GM21360 (cell line): ENCODE measurements around the gene CD300LF.

Experiments used
- ATAC-seq: cut with Tn5 transposase; IDR thresholded peaks from one replicate; pipeline ENCODE4 v1.9.1; 2021; ENCODE audit warnings: mild to moderate bottlenecking, moderate library complexity; ENCODE audit not compliant: unreplicated experiment

The CD300LF gene

DNA sequence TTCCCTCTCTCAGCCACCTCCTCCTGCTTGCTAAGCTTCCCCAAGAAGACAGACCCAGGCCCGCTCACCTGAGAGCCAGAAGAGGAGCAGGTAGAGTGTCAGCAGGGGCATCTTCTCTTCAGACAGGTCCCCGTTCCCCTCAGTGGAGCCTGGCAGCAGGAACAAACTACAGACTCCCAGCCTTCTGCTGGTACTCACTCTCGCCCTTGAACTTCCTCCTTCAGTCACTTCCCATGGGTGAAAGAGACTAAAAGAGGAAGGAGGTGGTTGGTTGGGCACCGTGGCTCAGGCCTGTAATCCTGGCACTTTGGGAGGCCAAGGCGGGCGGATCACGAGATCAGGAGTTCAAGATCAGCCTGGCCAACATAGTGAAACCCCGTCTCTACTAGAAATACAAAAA lies at the start of gene CD300LF:
TSS of gene CD300LF (minus strand) at position 168 of the 400 bp plus-strand sequence. CDS start at position 111, 57 bp downstream.
- no peak for ATAC-seq

DNA sequence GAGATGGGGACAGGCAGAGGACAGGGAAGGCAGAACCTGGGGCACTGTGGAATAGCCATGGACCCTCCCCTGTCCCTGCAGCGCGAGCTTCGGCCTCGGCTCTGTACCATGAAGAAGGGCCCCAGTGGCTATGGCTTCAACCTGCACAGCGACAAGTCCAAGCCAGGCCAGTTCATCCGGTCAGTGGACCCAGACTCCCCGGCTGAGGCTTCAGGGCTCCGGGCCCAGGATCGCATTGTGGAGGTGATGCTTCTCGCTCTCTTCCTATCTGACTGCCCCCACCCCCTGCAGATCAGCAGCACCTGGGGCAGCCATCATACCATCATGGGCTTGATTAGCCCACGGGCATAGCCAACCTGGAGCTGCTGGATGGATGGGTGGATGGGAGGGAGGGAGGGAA lies 49.2 kb upstream of the CD300LF start:
- ATAC-seq = no peak

DNA sequence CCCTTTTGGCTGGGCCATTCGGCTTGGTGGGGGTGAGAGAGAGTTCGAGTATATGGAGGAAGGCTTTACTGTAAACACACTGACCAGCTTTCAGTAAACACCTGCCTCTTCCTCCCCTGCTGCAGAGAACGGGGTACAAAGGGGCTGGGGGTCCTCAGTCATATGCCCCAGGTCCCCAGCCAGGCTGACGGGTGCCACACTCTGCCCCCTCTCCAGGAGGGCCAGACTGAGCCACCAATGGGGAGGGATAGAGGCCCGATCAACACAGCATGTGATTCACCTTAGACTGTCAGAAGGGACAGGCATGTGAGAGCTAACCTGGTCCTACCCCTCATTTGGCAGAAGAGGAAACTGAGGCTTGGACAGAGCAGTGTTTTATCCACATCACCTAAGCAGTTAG lies 48.7 kb upstream of the CD300LF start:
- ATAC-seq = no peak

DNA sequence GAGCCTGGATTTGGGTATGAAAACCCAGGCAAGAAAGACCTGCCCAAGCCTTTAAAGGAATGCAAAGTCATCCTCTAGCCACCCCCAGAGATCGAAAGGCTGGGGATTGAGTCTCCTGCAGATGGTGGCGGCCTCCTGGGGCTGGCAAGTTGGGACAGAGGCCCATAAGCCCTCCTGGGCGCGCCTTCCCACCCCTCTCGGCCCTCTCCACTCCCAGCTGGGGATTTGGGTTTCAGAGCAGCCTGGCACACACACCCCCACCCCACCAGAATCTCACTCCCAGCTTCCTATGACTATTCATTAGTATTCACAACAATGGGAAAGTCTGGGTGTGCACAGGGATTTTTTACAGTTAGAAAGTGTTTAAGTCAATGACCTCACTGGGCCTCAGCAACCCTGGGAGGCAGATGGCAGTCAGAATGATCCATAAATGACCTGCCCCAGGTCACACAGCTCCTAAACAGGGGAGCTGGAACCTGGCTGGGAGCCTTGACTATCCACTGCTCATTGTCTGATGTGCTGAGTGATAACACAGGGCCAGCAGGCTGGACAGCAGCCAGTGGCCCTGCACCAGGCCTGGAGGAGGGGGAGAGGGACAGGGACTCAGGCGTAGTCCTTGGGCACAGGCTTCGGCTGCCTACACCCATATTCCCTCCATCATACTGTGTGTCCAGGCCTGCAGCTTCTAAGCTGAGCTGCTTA lies 47.8 kb upstream of the CD300LF start:
- no peak for ATAC-seq

DNA sequence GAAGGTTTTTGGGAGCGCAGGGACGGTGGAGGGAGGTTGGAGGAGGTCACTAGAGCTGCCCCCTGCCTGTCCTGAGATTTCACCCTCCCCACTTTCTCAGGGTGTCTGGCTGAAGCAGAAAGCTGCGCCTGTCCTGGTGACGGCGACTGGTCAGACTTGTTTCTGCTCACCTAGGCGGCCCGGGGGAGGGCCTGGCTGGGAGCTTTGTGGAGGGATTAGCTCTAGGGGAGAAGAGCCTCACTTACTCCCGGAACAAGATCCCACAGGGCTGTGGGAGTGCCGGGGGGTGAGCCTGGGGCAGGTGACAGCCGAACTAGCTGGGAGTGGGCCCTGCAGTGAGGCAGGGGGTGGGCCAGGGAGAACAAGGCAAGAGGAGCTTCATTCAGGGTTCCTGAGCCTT lies 47.2 kb upstream of the CD300LF start:
- ATAC-seq = no peak

DNA sequence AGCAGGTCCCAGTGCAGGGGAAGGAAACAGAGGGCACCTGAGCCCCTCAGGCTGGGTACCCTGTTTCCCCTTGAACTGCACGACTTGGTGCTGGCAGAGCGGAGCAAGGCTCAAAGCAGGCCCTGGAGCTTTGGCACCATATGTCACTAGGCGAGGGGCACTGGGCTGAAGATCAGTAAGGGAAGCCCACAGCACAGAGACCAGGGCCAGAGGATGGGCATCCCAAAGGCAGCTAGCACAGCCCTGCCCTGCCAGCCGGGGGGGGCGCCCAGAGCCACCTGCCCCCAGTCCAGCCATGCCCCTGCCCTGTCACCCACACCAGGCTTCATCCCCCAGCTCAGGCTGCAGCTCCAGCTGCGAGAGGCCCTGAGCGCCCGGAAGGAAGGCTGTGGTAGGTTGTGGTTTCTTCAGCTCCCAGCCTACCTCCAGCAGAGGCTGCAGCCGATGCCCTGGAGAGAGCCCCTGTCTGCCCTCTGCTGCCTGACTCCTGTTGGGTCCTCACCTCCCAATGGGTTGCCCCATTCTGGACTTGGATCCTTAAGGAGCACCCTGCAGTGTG lies 46.6 kb upstream of the CD300LF start:
- no peak for ATAC-seq

DNA sequence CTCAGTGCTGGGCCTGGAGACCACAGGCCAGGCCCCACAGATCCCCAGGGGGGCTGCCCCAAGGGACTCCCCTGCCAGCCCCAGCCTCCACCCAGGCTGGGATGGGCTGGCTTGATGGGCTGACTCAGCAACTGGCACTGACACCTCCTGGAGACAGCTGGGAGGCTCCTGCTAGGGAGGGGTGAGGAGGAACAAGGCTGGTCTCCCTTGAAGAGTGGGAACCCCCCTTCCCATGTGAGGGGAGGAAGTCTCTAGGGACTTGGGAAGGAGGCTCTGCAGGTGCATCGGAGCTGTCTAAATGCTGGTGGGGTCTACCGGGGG lies 46.1 kb upstream of the CD300LF start:
- no peak for ATAC-seq

DNA sequence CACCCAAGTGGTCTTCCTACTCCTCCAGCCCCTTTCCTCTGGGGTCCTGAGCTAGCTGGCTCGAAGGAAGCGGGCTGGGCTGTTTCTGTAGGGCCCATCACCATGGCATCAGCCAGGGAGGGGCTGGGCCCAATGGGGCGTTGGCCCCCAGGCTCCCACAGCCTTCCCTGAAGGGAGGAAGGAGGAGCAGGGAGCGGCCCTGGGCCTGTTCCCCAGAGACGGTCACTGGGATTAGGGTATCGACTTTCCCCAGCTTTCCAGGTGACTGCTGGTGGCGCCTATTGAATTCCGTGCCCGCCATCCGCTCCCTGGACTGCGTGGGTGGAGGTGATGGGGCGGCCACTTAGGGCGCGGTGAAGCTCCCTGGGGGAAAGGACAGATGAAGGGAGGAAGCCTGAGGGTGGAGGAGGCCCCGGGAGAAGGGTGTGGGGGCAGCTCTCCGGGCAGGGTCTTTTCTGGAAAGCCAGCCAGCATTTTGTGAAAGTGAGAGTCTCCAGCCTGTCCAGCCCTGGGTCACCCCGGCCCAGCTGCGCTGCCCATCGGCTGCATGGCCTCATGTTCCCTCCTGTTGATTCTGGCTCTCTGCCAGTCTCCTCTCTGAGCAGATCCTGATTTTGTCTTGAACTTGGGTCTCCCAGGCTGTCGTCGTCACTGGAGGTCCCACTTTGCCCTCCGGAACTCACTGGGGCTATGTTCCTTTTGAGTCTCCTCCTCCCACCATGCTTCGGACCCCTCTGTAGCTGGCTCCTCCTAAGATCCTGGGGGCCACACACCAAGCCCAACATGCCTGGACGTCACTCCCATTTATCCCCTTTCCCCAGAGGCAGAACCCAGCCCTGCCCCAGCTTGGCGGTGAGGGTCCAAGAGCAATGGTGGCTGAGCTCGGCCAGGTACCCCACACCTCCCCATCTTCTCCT lies 45.5 kb upstream of the CD300LF start:
- no peak for ATAC-seq

DNA sequence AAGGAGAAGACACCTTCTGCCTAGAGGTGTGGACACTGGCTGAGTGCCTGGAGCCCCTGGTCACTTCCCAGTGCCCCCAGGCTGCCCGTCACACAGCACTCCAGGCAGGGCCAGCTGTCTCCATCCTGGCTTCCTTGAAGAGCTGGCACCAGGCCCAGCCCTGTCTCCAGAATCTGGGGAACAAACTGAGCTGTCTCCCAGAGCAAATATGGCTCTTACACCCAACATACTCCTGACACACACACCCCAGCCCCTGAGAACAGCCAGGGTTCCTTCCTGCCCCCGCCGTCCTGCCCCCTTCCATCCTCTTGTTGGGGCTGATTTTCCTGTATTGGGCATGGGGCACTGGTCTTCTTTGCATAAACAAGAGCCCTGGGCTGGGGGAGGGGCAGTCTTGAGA lies 44.8 kb upstream of the CD300LF start:
- no peak for ATAC-seq

DNA sequence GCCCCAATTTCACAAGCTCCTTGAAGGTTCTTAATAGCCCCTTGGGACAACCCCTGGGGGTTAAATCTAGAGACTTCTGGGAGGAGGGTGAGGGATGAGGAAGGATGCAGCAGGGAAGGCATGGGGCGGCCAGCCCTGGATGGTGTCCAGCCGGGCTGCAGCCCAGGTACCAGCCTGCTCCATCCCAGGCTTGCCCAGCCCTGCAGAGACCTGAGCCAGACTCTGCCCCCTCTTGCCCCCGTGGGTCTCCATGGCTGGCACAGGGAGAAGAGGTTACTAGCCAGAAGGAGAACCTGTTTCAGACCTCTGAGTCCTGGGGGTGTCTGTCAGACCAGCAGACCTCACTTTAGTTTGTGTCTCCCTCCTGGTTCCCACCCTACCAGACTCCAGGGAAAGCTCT lies 44.2 kb upstream of the CD300LF start:
- no peak for ATAC-seq

DNA sequence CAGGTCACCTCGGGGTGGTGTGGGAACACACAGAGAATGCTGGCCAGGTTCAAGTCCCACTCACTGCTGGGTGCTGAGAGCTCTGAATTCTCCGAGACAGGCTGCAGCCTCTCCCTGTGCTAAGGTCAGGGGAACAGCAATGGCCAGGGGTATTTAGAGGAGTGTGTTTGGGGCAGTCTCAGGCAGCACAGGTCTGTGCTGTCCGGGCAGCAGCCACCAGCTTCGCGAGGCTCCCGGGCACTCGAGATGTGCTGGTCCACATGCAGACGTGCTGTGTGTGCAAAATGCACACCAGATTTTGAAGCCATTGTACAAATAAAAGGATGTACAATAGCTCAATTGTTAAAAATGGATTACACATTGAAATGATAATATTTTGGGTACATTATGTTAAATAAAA lies 42.8 kb upstream of the CD300LF start:
- ATAC-seq = no peak

DNA sequence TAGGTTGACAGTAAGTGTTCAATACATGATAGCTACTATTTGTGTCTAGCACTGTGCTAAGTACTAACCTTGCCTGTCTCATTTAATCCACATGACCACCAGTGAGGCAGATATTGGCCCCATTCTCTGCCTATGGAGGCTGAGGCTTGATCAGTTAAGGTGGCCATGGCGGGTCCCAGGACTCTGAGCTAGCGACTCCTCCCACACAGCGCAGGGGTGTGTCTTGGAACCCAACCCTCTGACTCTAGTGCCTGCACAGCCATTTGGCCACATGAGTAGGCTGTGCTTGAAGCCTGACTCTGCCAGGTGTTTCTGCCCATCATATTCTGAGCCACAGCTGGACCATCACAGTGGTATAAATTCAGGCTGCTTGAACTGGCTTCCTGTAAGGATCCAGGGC lies 42.1 kb upstream of the CD300LF start:
- no peak for ATAC-seq

DNA sequence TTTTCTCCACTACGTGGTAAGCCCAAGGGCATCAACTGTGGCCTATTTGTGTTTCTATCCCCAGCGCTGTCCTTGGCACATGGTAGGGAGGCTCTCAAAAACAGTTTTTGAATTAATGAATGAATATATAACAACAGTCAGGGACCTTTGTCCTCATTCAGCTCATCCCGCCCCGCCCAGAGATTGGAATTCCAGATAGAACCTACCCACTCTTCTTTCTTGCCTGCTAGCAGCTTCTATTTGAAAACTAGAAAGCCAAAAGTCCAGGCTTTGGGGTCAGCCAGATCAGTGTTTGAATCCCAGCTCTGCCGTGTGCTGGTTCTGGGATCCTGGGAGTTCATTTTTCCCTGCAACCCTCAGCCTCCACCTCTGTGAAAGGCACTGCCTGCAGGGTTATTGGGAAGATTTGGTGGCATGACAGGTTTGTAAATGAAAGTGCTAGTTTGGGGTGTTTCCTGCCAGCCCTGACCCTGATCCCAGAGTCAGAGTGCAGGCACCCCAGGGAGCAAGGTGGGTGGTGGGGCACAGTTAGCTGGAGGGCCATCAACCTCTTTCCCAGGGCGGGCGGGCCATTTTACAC lies 40.2 kb upstream of the CD300LF start:
- ATAC-seq = no peak

DNA sequence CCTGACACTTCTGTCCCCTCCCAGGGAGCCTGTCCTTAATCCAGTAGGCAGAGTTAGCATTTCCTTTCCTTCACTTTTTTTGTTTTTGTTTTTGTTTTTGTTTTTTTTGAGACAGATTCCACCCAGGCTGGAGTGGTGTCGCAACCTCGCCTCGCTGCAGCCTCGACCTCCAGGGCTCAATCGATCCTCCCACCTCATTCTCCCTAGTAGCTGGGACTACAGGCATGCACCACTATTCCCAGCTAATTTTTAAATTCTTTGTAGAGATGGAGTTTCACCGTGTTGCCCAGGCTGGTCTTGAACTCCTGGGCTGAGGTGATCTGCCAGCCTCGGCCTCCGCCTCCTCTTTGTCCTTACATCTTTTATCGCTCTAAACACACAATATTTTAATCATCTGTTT lies 39.7 kb upstream of the CD300LF start:
- ATAC-seq = no peak

DNA sequence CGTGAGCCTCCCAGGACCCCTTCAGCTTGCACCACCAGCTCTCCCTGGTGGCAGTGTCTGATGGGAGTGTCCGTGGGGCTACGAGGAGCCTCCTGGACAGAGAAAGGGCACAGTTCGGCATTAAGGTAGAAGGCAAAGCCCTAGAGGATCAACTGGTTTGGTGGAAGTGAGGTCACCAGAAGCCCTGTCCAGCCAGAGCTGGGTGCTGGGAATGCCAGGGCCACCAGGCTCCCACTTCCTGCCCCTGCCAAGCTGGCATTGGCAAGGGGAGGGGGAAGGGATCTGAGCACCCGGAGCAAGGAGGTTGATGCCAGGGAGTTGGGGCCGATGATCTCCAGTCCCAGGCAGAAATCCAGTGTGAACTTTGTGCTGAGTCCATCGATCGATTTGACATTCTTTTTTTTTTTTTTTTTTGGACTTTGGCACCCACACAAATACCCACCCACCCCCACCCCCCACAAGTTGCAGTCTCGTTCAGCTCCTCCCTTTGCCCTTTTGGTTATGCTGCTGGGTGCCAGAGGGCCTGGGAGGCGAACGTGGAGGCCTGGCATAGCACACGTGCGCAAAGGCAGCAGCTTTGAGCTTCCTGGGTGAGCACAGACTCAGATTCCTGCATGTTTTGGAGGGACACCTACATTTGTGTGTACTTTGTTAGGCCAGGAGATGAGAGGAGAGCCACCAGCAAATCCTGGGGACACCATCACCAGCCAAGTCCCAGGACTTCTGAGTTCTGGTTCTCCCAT lies 37.8 kb upstream of the CD300LF start:
- no peak for ATAC-seq

DNA sequence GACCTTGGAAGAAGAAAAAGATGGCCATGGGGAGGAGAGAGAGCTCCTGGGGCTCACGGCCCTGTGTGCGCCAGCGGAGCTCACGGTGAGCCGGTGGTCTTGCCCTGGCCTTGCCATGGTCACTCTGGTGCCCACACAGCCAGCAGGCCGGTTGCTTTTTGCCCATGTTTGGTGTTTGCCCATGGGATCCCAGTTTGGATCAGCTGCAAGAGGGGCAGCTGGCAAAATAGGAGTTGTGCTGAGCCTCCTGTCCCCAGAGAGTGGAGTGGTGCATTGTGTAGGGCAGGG lies 37.3 kb upstream of the CD300LF start:
- no peak for ATAC-seq

DNA sequence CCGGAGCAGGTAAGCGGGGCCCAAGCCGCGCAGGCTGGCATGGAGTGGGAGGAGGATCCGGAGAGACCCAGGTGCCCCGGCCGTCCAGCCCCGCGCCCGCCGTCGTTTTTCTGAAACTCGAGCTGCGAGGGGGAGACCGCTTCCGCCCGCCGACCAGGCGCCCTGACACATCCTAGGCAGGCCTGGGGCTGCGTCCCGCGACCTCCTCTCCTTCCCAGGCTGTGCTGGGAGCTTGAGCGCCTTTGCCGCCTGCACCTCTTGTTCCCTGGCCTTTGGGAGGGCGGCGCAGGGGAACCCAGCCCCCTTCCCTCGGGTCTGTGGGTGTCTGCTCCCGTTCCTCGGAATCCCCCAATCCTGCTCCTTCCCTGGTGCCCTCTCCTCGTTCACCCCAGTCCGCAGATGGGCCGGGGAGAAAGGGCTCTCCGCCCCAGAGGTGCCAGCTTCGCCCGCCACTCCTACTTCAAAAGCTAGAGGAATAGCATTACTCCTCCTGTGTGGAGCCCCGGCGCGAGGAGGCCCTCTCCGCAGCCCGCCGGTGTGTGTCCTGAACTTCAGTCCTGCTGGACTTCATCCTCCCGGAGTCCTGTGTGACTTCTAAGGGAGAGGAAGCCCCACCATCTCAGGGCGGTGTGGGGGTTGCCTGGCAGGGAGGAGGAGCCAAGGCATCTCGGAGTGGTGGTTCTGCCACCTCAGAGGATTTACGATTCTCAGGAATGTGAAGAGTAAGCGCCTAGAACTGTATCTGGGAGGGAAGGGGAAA lies 36.7 kb upstream of the CD300LF start:
- ATAC-seq = no peak

DNA sequence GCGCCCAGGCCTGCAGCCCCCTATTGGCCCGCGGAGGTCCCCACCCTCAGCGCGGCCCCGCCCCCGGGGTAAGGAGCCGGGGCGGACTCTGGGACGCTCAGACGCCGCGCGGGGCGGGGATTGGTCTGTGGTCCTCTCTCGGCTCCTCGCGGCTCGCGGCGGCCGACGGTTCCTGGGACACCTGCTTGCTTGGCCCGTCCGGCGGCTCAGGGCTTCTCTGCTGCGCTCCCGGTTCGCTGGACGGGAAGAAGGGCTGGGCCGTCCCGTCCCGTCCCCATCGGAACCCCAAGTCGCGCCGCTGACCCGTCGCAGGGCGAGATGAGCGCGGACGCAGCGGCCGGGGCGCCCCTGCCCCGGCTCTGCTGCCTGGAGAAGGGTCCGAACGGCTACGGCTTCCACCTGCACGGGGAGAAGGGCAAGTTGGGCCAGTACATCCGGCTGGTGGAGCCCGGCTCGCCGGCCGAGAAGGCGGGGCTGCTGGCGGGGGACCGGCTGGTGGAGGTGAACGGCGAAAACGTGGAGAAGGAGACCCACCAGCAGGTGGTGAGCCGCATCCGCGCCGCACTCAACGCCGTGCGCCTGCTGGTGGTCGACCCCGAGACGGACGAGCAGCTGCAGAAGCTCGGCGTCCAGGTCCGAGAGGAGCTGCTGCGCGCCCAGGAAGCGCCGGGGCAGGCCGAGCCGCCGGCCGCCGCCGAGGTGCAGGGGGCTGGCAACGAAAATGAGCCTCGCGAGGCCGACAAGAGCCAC lies 36.0 kb upstream of the CD300LF start, which contains the start of gene NHERF1:
TSS of gene NHERF1 (plus strand) at position 100 of the 750 bp plus-strand sequence. CDS start at position 319, 219 bp downstream.
- peak; percentile 92 for ATAC-seq

DNA sequence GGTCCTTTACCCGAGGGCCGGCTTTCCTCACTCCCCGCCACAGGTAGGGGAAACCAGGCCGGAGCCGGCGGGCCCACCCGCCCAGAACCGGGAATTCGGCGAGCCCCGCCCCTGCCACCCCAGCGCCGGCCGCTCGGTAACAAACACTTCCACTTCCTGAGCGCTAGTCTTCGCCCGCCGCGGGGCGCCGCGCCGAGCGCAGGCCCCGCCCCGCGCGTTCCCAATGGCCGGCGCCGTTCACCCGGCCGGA lies 35.5 kb upstream of the CD300LF start:
- ATAC-seq = no peak

DNA sequence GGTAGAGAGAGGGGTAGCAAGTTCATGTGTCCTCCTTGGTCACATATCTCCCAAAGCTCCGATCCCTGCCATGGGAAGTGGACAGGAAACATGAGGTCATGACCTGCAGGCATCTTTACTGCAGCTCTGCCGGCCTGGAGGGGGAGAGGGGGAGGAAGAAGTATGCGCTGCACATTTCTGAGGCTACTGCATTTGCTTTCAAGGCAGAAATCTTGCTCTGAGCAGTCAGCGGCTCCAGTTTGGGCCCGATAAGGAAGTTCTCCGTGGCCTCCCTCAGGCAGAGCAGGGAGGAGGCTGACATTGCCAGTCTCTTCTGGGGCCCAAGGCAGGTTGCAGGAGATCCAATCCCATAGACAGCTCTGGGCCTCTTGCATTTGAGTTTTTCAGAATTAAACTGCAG lies 34.2 kb upstream of the CD300LF start:
- ATAC-seq = no peak
